Cardiac muscle cell (in vitro differentiated cells and primary cell): ENCODE data around the gene MACIR. TPM values are rescaled to one million over a fixed set of nuclear protein-coding genes. Genes with fewer than 3 reads are reported as not detected.

Experiments used
- DNase-seq, 2 donors: peaks; one replicate each; pipeline versions ENCODE4 v3.0.0 to v3.0.0-alpha.2; 2010 to 2017; ENCODE audit warnings: low read depth in 1 of 2, low spot score in 1 of 2
- H3K27ac ChIP-seq: fragments of 200-600 bp; sonication (generic); 2 replicates; pipeline ENCODE4 v1.5.1; 2016
- H3K27me3 ChIP-seq: fragments of 200-600 bp; sonication (generic); 2 replicates; pipeline ENCODE4 v1.6.0; 2016; ENCODE audit warnings: control low read depth
- H3K36me3 ChIP-seq: fragments of 200-600 bp; sonication (generic); 2 replicates; pipeline ENCODE4 v1.5.1; 2016; ENCODE audit warnings: control low read depth
- H3K4me1 ChIP-seq: fragments of 200-600 bp; sonication (generic); 2 replicates; pipeline ENCODE4 v1.8.1; 2017; ENCODE audit warnings: low read depth, mild to moderate bottlenecking, mixed run types
- H3K4me3 ChIP-seq: fragments of 200-600 bp; sonication (generic); 2 replicates; pipeline ENCODE4 v1.5.1; 2016; ENCODE audit warnings: mild to moderate bottlenecking
- H3K9me3 ChIP-seq: fragments of 200-600 bp; sonication (generic); 2 replicates; pipeline ENCODE4 v1.5.1; 2017; ENCODE audit warnings: low read depth, mild to moderate bottlenecking, control low read depth
- CTCF ChIP-seq: IDR thresholded peaks from 2 replicates; pipeline ENCODE4 v1.5.1; 2012; ENCODE audit warnings: low read depth, mild to moderate bottlenecking, low read length
- polyA plus RNA-seq: library from polyadenylated mRNA; unstranded; fragments of >200 nt; fragmentation: Nextera tagmentation; extraction: Ambion mirVana; gene quantifications from 2 replicates; pipeline ENCODE4 v1.2.1, GENCODE V29; 2016
- total RNA-seq: library from RNA; depleted of rRNA; stranded (reverse); fragments of >200 nt; gene quantifications from 2 replicates; pipeline ENCODE4 v1.2.3, GENCODE V29; 2016

Gene MACIR
- total and polyA plus RNA-seq, 2 experiments from 2014 or later, result 9.6 to 11.6 TPM

- Histone ChIP-seq H3K27me3 (no peaks in the 10 kb centered on the region), H3K4me3 (no peak overlapping the region), H3K9me3 (no peaks in the 10 kb centered on the region), H3K27ac (no peak overlapping the region), H3K36me3 (no peaks in the 10 kb centered on the region), H3K4me1 (no peaks in the 10 kb centered on the region)
- no peak for TF ChIP-seq CTCF
- no peak for DNase-seq
Observed at GRCh38 chr5:103235891-103236290, 22.7 kb upstream of the MACIR start.

GRCh38 chr5:103237778-103238177 lies 20.8 kb upstream of the MACIR start:
- H3K27ac ChIP-seq, result no peak overlapping the region
- no peaks in the 10 kb centered on the region for H3K4me1 ChIP-seq
- H3K36me3 ChIP-seq, result no peaks in the 10 kb centered on the region
- H3K27me3 ChIP-seq, result no peaks in the 10 kb centered on the region
- DNase-seq, result no peak
- H3K4me3 ChIP-seq, result no peak overlapping the region
- TF ChIP-seq CTCF, result no peak
- H3K9me3 ChIP-seq, result no peaks in the 10 kb centered on the region

GRCh38 chr5:103243665-103244064 lies 14.9 kb upstream of the MACIR start:
- DNase-seq, result peak in 1 of 2 donors; percentile 75
- no peaks in the 10 kb centered on the region for H3K27me3 ChIP-seq
- no peak overlapping the region for H3K4me3 ChIP-seq
- H3K9me3 ChIP-seq, result no peaks in the 10 kb centered on the region
- no peaks in the 10 kb centered on the region for H3K36me3 ChIP-seq
- peak overlapping the region; percentile 45 for H3K27ac ChIP-seq
- peaks cover 4% of the 10 kb centered on the region for H3K4me1 ChIP-seq
- TF ChIP-seq CTCF, result no peak

- Histone ChIP-seq H3K27ac (no peak overlapping the region), H3K9me3 (no peaks in the 10 kb centered on the region), H3K27me3 (no peaks in the 10 kb centered on the region), H3K4me3 (no peak overlapping the region), H3K4me1 (peaks cover 4% of the 10 kb centered on the region), H3K36me3 (no peaks in the 10 kb centered on the region)
- no peak for TF ChIP-seq CTCF
- DNase-seq, result no peak
Observed at GRCh38 chr5:103244398-103244797, 14.2 kb upstream of the MACIR start.

- Histone ChIP-seq H3K9me3 (no peaks in the 10 kb centered on the region), H3K27me3 (no peaks in the 10 kb centered on the region), H3K4me1 (peaks cover 4% of the 10 kb centered on the region), H3K27ac (no peak overlapping the region), H3K4me3 (no peak overlapping the region), H3K36me3 (no peaks in the 10 kb centered on the region)
- no peak for DNase-seq
- TF ChIP-seq CTCF, result no peak
Observed at GRCh38 chr5:103245761-103246160, 12.8 kb upstream of the MACIR start.

GRCh38 chr5:103247118-103247517 lies 11.4 kb upstream of the MACIR start:
- Histone ChIP-seq H3K4me3 (no peak overlapping the region), H3K27me3 (no peaks in the 10 kb centered on the region), H3K4me1 (peaks cover 4% of the 10 kb centered on the region), H3K27ac (no peak overlapping the region), H3K9me3 (no peaks in the 10 kb centered on the region), H3K36me3 (no peaks in the 10 kb centered on the region)
- no peak for DNase-seq
- no peak for TF ChIP-seq CTCF
